ENCODE measurements around the gene MYRFL. TPM values are rescaled to one million over a fixed set of nuclear protein-coding genes. Genes with fewer than 3 reads are reported as not detected.

The MYRFL gene
- total and polyA plus RNA-seq, 11 donors, result 0.13 to 0.96 (median 0.44) TPM; not detected in 2

GRCh38 chr12:69835081-69835480 lies 10.1 kb downstream of the MYRFL start:
- Histone ChIP-seq H3K27me3 (no peaks in the 10 kb centered on the region), H3K4me3 (no peak overlapping the region), H3K36me3 (no peaks in the 10 kb centered on the region), H3K9me3 (no peaks in the 10 kb centered on the region), H3K27ac (no peak overlapping the region), H3K4me1 (peaks cover 0 to 9% (median 0%) of the 10 kb centered on the region in 12 donors)
- WGBS, 4 donors, result 44 to 64% (median 54%) methylated on average over 3 of the region's 3 CpGs
- TF ChIP-seq CTCF (IDR thresholded peaks at IDR 0.05), result no peak
- TF ChIP-seq POLR2A (IDR thresholded peaks at IDR 0.05), result no peak
- DNase-seq, result no peak
- ATAC-seq, result no peak
- intact Hi-C loops (cut with DNase I), result no loop called here

DNA sequence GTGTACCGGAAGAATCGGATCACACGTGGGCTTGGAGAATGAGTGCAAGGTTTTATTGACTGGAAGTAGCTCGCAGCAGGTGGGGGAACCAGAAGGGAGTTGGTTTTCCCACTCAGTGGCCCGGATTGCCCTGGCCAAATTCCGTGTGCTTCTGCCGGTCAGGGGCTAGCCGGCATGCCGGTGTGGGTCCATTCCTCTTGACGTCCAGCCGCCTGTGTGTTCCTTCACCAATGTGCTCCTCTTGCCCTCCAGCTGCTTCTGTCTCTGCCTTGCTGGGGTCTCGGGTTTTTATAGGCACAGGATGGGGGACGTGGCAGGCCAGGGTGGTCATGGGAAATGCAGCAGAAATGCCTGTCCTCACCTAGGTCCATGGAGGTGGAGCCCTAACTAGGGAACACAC lies 11.0 kb downstream of the MYRFL start:
- no peaks in the 10 kb centered on the region for H3K36me3 ChIP-seq
- peaks cover 0 to 9% (median 0%) of the 10 kb centered on the region in 12 donors for H3K4me1 ChIP-seq
- no peak for TF ChIP-seq CTCF (IDR thresholded peaks at IDR 0.05)
- TF ChIP-seq POLR2A (IDR thresholded peaks at IDR 0.05), result no peak
- no peaks in the 10 kb centered on the region for H3K27me3 ChIP-seq
- no peaks in the 10 kb centered on the region for H3K9me3 ChIP-seq
- DNase-seq, result no peak
- WGBS, 4 donors, result 90 to 95% (median 93%) methylated on average over 13 of the region's 13 CpGs
- intact Hi-C loops (cut with DNase I), result no loop called here
- no peak for ATAC-seq
- no peak overlapping the region for H3K4me3 ChIP-seq
- H3K27ac ChIP-seq, result no peak overlapping the region

DNA sequence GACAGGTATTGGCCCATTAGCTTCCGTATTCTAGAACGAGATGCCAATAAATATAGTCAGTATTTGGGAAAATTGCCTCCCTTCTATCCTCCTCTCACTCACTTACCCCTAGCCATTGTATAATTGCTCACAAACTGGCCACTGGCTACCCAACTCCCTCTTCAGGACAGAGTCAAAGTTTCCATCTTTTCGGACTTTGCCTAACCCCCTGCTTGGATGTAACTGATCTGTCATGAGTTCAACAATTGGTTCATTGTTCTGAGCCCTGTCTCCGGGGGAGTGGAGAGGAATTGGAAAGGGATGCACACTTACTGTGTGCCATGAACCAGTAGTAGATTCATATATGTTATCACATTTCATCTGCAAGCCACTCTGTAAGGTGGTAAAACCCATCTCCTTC lies 12.2 kb downstream of the MYRFL start:
- peaks cover 0 to 7% (median 0%) of the 10 kb centered on the region in 12 donors for H3K4me1 ChIP-seq
- 81 to 98% (median 85%) methylated on average over 4 of the region's 4 CpGs for WGBS, 4 donors
- intact Hi-C loops (cut with DNase I), result no loop called here
- no peaks in the 10 kb centered on the region for H3K36me3 ChIP-seq
- ATAC-seq, result no peak
- no peaks in the 10 kb centered on the region for H3K27me3 ChIP-seq
- no peak for DNase-seq
- no peak for TF ChIP-seq CTCF (IDR thresholded peaks at IDR 0.05)
- H3K9me3 ChIP-seq, result no peaks in the 10 kb centered on the region
- H3K27ac ChIP-seq, result no peak overlapping the region
- H3K4me3 ChIP-seq, result no peak overlapping the region

DNA sequence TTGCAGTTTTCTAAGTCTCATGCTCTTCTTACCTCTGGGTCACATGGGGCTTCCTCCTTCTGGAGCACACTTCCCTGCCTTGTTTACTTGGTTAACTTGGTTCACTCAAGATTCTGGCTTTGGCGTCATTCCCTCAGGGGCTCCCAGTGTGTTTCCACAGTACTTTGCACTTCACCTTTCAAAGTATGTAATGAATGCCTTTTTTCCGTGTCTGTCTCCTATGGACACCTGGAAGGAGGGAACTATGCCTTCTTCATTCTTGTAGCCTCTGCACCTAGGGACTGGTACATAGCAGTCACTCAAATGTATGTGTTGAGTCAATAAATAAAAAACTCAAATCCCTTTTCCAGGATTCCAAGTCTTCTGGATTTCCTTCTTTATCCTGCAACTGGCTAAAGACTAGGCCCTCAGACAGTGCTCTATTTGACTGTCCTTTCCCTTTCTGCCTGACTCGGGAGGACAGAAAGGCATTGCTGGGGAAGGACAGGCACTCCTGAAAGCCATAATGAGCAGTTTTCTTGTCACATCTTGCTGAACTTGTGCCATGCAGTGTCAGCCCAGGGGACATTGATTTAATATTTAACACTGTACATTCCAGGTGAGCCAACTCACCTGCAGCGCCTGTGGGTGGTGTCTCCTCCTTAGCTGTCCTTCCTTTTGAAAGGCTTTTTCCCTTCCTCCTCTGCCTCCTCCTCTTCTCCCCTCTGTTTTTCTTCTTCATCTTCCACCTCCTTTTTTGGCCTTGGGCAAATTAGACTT lies 12.8 kb downstream of the MYRFL start:
- Histone ChIP-seq H3K4me1 (peaks cover 0 to 7% (median 0%) of the 10 kb centered on the region in 12 donors), H3K36me3 (no peaks in the 10 kb centered on the region), H3K4me3 (no peak overlapping the region), H3K27ac (no peak overlapping the region), H3K9me3 (no peaks in the 10 kb centered on the region), H3K27me3 (no peaks in the 10 kb centered on the region)
- 82 to 92% (median 87%) methylated on average over 4 of the region's 4 CpGs for WGBS, 4 donors
- DNase-seq (no peak), ATAC-seq (no peak)
- TF ChIP-seq CTCF (IDR thresholded peaks at IDR 0.05) (no peak), POLR2A (IDR thresholded peaks at IDR 0.05) (no peak)
- intact Hi-C loops (cut with DNase I), result no loop called here
